Omental fat pad (tissue), 4 donors: ENCODE results near the gene ZNF575. TPM values are rescaled to one million over a fixed set of nuclear protein-coding genes. Genes with fewer than 3 reads are reported as not detected.

Experiments used
- ATAC-seq: fragments of 150-250 bp; one replicate; pipeline ENCODE4 v1.9.1; 2016; ENCODE audit warnings: mild to moderate bottlenecking, moderate library complexity; ENCODE audit not compliant: low FRiP score
- DNase-seq: peaks from one replicate; pipeline ENCODE4 v3.0.0-alpha.2; 2019; ENCODE audit warnings: low spot score
- total RNA-seq, 4 donors: library from RNA; depleted of rRNA; stranded (reverse); fragments of >200 nt; gene quantifications; one replicate each; pipeline ENCODE4 v1.1.0, GENCODE V29; 2016
- TF ChIP-seq, protein P1 (sequence below), 3 donors: fragments of 450-650 bp; IDR thresholded peaks; one replicate each; pipeline ENCODE4 v1.5.1; 2016 to 2017; ENCODE audit warnings: antibody characterized with exemption in 3 of 3, mild to moderate bottlenecking in 3 of 3, moderate library complexity in 2 of 3

ZNF575 gene
- total RNA-seq, 4 donors from 2014 or later, result 0.47 TPM; not detected in 3

DNA sequence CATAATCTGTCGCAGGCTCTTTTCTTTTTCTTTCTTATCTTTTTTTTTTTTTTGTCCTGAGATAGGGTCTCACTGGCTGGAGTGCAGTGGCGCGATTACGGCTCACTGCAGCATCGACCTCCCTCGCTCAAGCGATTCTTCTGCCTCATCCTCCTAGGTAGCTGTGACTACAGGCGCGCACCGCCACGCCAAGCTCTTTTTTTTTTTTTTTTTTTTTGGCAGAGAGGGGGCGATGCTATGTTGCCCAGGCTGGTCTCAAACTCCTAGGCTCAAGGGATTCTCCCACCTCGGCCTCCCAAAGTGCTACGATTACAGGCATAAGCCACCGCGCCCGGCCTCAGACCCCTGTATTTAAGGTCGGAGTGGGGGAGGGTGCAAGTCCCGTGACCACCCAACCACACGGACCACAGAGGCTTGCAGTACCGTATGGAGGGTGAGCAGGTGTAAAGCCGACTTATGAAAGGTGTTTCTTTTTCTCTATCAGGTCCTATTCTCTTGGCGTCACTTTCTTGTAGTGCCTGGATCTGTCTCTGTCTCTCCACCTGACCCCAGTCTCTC is 30.5 kb upstream of the ZNF575 start:
- TF ChIP-seq, protein P1, sequence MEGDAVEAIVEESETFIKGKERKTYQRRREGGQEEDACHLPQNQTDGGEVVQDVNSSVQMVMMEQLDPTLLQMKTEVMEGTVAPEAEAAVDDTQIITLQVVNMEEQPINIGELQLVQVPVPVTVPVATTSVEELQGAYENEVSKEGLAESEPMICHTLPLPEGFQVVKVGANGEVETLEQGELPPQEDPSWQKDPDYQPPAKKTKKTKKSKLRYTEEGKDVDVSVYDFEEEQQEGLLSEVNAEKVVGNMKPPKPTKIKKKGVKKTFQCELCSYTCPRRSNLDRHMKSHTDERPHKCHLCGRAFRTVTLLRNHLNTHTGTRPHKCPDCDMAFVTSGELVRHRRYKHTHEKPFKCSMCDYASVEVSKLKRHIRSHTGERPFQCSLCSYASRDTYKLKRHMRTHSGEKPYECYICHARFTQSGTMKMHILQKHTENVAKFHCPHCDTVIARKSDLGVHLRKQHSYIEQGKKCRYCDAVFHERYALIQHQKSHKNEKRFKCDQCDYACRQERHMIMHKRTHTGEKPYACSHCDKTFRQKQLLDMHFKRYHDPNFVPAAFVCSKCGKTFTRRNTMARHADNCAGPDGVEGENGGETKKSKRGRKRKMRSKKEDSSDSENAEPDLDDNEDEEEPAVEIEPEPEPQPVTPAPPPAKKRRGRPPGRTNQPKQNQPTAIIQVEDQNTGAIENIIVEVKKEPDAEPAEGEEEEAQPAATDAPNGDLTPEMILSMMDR (IDR thresholded peaks at IDR 0.05), result no peak
- DNase-seq (no peak), ATAC-seq (no peak)

DNA sequence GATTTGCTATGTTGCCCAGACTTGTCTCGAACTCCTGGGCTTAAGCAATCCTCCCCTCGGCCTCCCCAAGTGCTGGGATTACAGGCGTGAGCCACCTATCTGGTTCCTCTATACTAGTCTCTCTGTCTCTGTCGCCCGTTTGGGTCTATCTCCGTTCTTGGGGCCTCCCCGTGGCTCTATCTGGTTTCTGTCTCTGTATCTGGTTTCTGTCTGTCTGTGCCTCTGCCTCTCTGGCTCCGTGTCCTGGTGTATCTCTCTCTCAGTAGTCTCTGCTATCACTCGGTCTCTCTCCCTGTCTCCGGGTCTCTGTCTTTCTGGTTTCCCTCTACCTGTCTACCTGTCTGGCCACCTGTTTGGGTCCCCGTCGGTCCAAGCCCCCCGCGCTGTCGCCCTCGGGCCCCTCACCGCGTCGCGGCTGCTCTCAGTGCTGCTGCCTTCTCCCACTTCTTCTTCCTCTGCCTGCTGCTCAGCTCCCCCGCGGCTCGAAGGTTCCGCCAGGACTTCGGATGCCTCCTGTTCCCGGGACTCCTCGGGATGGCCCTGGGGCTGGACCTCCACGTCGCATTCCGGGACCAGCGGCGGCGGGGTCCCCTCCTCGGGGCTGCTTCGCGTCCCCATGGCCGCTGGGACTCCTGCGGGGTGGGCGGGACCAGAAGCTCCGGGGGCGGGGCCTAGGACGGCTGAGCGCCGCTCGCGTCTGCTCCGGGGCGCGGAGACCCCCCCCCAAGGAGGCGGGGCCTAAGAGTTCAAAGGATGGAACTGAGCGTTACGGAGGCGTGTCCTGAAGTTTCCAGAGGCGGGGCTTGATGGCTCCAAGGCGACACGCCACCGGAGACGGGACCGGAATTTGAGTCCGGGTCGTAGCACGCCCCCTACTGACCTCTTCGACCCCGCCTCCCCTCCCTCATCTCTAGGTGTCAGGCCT is 29.2 kb upstream of the ZNF575 start:
- peak; percentile 93 for DNase-seq
- TF ChIP-seq, protein P1 (IDR thresholded peaks at IDR 0.05), result no peak
- peak; percentile 98 for ATAC-seq

DNA sequence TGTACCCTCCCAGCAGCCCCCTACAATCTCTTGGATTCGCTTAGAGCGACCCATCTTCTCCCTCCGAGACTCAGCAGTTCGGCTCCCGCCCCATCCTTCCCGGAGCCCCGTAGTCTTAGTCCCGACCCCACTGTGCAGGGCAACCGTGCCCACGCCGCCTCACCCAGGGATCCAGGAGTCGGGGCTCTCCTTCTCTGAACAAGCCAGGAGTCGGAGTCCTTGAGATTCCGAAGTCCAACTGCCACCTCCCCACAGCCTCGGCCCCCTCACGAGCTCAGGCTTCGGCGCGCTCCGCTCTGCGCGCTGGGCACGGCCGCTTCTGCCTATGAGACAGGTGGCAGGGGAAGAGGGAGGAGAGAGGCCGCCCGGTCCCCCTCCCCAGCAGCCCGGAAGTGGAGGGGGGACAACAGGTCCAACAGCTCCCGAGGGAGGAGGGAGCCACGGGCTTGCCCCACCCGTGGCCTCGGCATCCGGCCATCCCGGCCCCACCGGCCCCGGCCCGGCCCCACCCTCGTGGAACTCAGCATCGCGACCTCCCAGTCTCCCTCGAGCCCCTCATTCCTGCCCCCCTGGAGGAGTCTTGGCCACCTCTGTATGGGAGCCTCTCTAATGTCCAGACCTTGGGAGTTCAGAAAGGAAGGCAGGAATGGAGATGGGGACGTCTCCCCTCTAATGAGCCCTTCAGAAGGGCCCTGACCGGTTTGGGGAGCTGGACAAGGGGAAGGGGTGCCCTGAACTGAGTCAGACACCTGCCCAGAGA is 28.4 kb upstream of the ZNF575 start, which contains the start of gene PHLDB3:
Gene PHLDB3 (minus strand): TSS at position 321 of the 760 bp plus-strand sequence. CDS start 628 bp downstream, outside the sequence.
- TF ChIP-seq, protein P1 (IDR thresholded peaks at IDR 0.05), result no peak
- ATAC-seq (peak; percentile 45), DNase-seq (no peak)

- TF ChIP-seq, protein P1 (IDR thresholded peaks at IDR 0.05), result no peak
- ATAC-seq, result no peak
- DNase-seq, result no peak
Observed at GRCh38 chr19:43505186-43505456, 27.9 kb upstream of the ZNF575 start.

- ATAC-seq (no peak), DNase-seq (no peak)
- TF ChIP-seq, protein P1 (IDR thresholded peaks at IDR 0.05), result no peak
Observed at GRCh38 chr19:43505941-43506340, 27.0 kb upstream of the ZNF575 start.

- ATAC-seq (no peak), DNase-seq (no peak)
- TF ChIP-seq, protein P1 (IDR thresholded peaks at IDR 0.05), result no peak
Observed at GRCh38 chr19:43506629-43507028, 26.4 kb upstream of the ZNF575 start.
